NOMO-1 treated with DMSO at 0.1 percent for 48 hours (cell line): Measurements from ENCODE around the gene AFMID.
"Not testable (repeated sequence)": the region's sequence is repeated elsewhere in the genome, so short reads cannot be mapped to it uniquely, and the experiment has no call there.

Source experiments
- DNase-seq: peaks from one replicate; lab custom pipeline; 2025; ENCODE audit not compliant: unreplicated experiment; lab: John Stamatoyannopoulos, UW

The AFMID gene

GRCh38 chr17:78252701-78253635, 65.8 kb downstream of the AFMID start:
- no peak for DNase-seq

GRCh38 chr17:78253636-78253945, 66.4 kb downstream of the AFMID start:
- DNase-seq: not testable (repeated sequence)

GRCh38 chr17:78253946-78254672, 66.9 kb downstream of the AFMID start:
- peak; percentile 66 for DNase-seq

GRCh38 chr17:78255029-78255656, 68.0 kb downstream of the AFMID start:
- DNase-seq: no peak

- no peak for DNase-seq
Observed at GRCh38 chr17:78255953-78256706, 69.0 kb downstream of the AFMID start.

- no peak for DNase-seq
Observed at GRCh38 chr17:78256707-78257591, 69.8 kb downstream of the AFMID start.
